Neural cell (in vitro differentiated cells): ENCODE data around the gene NRXN2. TPM values are rescaled to one million over a fixed set of nuclear protein-coding genes. Genes with fewer than 3 reads are reported as not detected.

Source experiments
- H2AFZ ChIP-seq: fragments of 200-600, 300-800 bp; sonication (generic), shearing (Covaris generic); 2 replicates; pipeline ENCODE4 v1.6.0; 2014; ENCODE audit warnings: low read depth, mild to moderate bottlenecking, antibody characterized with exemption, low read length, moderate library complexity
- H3F3A ChIP-seq: fragments of 200-600 bp; shearing (Covaris generic); 2 replicates; pipeline ENCODE4 v1.6.1; 2016; ENCODE audit warnings: mild to moderate bottlenecking, moderate library complexity, mixed read lengths, antibody characterized with exemption, low read length; ENCODE audit not compliant: insufficient read depth, poor library complexity, severe bottlenecking
- H3K27ac ChIP-seq: fragments of 200-600, 300-800 bp; sonication (generic), shearing (Covaris generic); 2 replicates; pipeline ENCODE4 v1.5.1; 2014; ENCODE audit warnings: mild to moderate bottlenecking, low read length, moderate library complexity
- H3K27me3 ChIP-seq: fragments of 300-800, 200-600 bp; sonication (generic), shearing (Covaris generic); 2 replicates; pipeline ENCODE4 v1.6.0; 2014; ENCODE audit warnings: mild to moderate bottlenecking, low read depth, low read length, moderate library complexity; ENCODE audit not compliant: insufficient read depth
- H3K36me3 ChIP-seq: fragments of 300-800, 200-600 bp; sonication (generic), shearing (Covaris generic); 2 replicates; pipeline ENCODE4 v1.5.1; 2014; ENCODE audit warnings: mild to moderate bottlenecking, antibody characterized with exemption, low read length, moderate library complexity; ENCODE audit not compliant: insufficient read depth
- H3K4me2 ChIP-seq: fragments of 300-800, 200-600 bp; sonication (generic), shearing (Covaris generic); 2 replicates; pipeline ENCODE4 v1.6.0; 2014; ENCODE audit warnings: mild to moderate bottlenecking, low read length
- H3K4me3 ChIP-seq: fragments of 300-800, 200-600 bp; sonication (generic), shearing (Covaris generic); 2 replicates; pipeline ENCODE4 v1.5.1; 2014; ENCODE audit warnings: mild to moderate bottlenecking, low read length, moderate library complexity
- H3K79me2 ChIP-seq: fragments of 200-600 bp; shearing (Covaris generic); replicated peaks from 2 replicates; pipeline ENCODE4 v1.6.0; 2014; ENCODE audit warnings: mild to moderate bottlenecking, low read length, moderate library complexity; ENCODE audit not compliant: insufficient read depth
- H3K9ac ChIP-seq: fragments of 300-800, 200-600 bp; sonication (generic), shearing (Covaris generic); 2 replicates; pipeline ENCODE4 v1.6.1; 2016; ENCODE audit warnings: mild to moderate bottlenecking, low read length, mixed read lengths
- H3K9me2 ChIP-seq: fragments of 200-600 bp; shearing (Covaris generic); 2 replicates; pipeline ENCODE4 v1.6.1; 2016; ENCODE audit warnings: mild to moderate bottlenecking, low read length, mixed read lengths; ENCODE audit not compliant: insufficient read depth
- H3K9me3 ChIP-seq: fragments of 200-600, 300-800 bp; sonication (generic), shearing (Covaris generic); 2 replicates; pipeline ENCODE4 v1.6.1; 2016; ENCODE audit warnings: mild to moderate bottlenecking, mixed run types, low read length, moderate library complexity, mixed read lengths
- H4K20me1 ChIP-seq: fragments of 200-600 bp; shearing (Covaris generic); 2 replicates; pipeline ENCODE4 v1.6.1; 2016; ENCODE audit warnings: mild to moderate bottlenecking, mixed run types; ENCODE audit not compliant: insufficient read depth
- CTCF ChIP-seq: fragments of 450-650 bp; IDR thresholded peaks from 2 replicates; pipeline ENCODE4 v1.5.1; 2014; ENCODE audit warnings: antibody characterized with exemption, mild to moderate bottlenecking, moderate library complexity; ENCODE audit not compliant: poor library complexity, severe bottlenecking
- EP300 ChIP-seq: fragments of 450-650 bp; conservative IDR thresholded peaks from 2 replicates; pipeline ENCODE4 v1.6.1; 2014; ENCODE audit warnings: antibody characterized with exemption, mild to moderate bottlenecking, moderate library complexity; ENCODE audit not compliant: poor library complexity, severe bottlenecking
- EZH2 ChIP-seq: fragments of 200-600, 300-800 bp; shearing (Covaris generic), sonication (generic); IDR thresholded peaks from 2 replicates; pipeline ENCODE4 v1.6.1; 2014; ENCODE audit warnings: antibody characterized with exemption, low read length, borderline replicate concordance, mild to moderate bottlenecking; ENCODE audit not compliant: insufficient read depth, poor library complexity, severe bottlenecking
- MXI1 ChIP-seq: fragments of 450-650 bp; conservative IDR thresholded peaks from 2 replicates; pipeline ENCODE4 v1.6.1; 2014; ENCODE audit warnings: antibody characterized with exemption, mild to moderate bottlenecking; ENCODE audit not compliant: poor library complexity, severe bottlenecking
- POLR2AphosphoS5 ChIP-seq: IDR thresholded peaks from 2 replicates; pipeline ENCODE4 v1.6.1; 2012
- RAD21 ChIP-seq: fragments of 450-650 bp; conservative IDR thresholded peaks from 2 replicates; pipeline ENCODE4 v1.6.1; 2014; ENCODE audit warnings: antibody characterized with exemption, mild to moderate bottlenecking, moderate library complexity
- REST ChIP-seq: IDR thresholded peaks from 2 replicates; pipeline ENCODE4 v1.6.1; 2012; ENCODE audit warnings: borderline replicate concordance
- SMC3 ChIP-seq: fragments of 450-650 bp; conservative IDR thresholded peaks from 2 replicates; pipeline ENCODE4 v1.6.1; 2014; ENCODE audit warnings: antibody characterized with exemption, mild to moderate bottlenecking, moderate library complexity; ENCODE audit not compliant: poor library complexity
- TAF1 ChIP-seq: IDR thresholded peaks from 2 replicates; pipeline ENCODE4 v1.6.1; 2012; ENCODE audit warnings: low read depth
- polyA plus RNA-seq: library from polyadenylated mRNA; depleted of rRNA; stranded (reverse); fragments of >200 nt; gene quantifications from 2 replicates; pipeline ENCODE4 v1.2.3, GENCODE V29; 2014

The NRXN2 gene
- polyA plus RNA-seq, 1 donor from 2014 or later, result 68.0 TPM

GRCh38 chr11:64594159-64594939 lies 128.6 kb downstream of the NRXN2 start:
- Histone ChIP-seq H4K20me1 (no peaks in the 10 kb centered on the region), H3K4me3 (no peak overlapping the region), H3K79me2 (no peaks in the 10 kb centered on the region), H3K36me3 (no peaks in the 10 kb centered on the region), H3K4me2 (no peak overlapping the region), H3K9ac (no peak overlapping the region), H3K9me3 (no peaks in the 10 kb centered on the region), H3F3A (no peaks in the 10 kb centered on the region), H3K27ac (no peak overlapping the region), H3K27me3 (no peaks in the 10 kb centered on the region), H2AFZ (no peak overlapping the region), H3K9me2 (no peaks in the 10 kb centered on the region)
- no peak for TF ChIP-seq TAF1
- no peak for TF ChIP-seq POLR2AphosphoS5
- no peak for TF ChIP-seq SMC3
- no peak for TF ChIP-seq REST
- TF ChIP-seq RAD21, result no peak
- no peak for TF ChIP-seq CTCF
- TF ChIP-seq MXI1, result no peak
- TF ChIP-seq EZH2, result no peak
- no peak for TF ChIP-seq EP300

GRCh38 chr11:64593156-64594105 lies 129.6 kb downstream of the NRXN2 start:
- H3F3A ChIP-seq, result no peaks in the 10 kb centered on the region
- H4K20me1 ChIP-seq, result no peaks in the 10 kb centered on the region
- no peaks in the 10 kb centered on the region for H3K27me3 ChIP-seq
- no peaks in the 10 kb centered on the region for H3K9me3 ChIP-seq
- H3K27ac ChIP-seq, result no peak overlapping the region
- H3K9me2 ChIP-seq, result no peaks in the 10 kb centered on the region
- no peak for TF ChIP-seq POLR2AphosphoS5
- TF ChIP-seq CTCF, result no peak
- TF ChIP-seq MXI1, result no peak
- TF ChIP-seq EP300, result no peak
- TF ChIP-seq RAD21, result no peak
- TF ChIP-seq REST, result no peak
- no peak for TF ChIP-seq EZH2
- no peak for TF ChIP-seq SMC3
- no peak for TF ChIP-seq TAF1
- H3K4me3 ChIP-seq, result no peak overlapping the region
- no peak overlapping the region for H3K9ac ChIP-seq
- no peak overlapping the region for H3K4me2 ChIP-seq
- no peak overlapping the region for H2AFZ ChIP-seq
- H3K36me3 ChIP-seq, result no peaks in the 10 kb centered on the region
- no peaks in the 10 kb centered on the region for H3K79me2 ChIP-seq
